IPS DF 19.7 (cell line): ENCODE data around the gene CLEC3A.
A peak's percentile ranks its signal among the peaks of the same experiment; 100 is the strongest.

Experiments used
- DNase-seq: peaks from one replicate; pipeline ENCODE4 v3.0.0-alpha.2; 2013; ENCODE audit warnings: low read depth, low spot score

CLEC3A gene, protein sequence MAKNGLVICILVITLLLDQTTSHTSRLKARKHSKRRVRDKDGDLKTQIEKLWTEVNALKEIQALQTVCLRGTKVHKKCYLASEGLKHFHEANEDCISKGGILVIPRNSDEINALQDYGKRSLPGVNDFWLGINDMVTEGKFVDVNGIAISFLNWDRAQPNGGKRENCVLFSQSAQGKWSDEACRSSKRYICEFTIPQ

DNA sequence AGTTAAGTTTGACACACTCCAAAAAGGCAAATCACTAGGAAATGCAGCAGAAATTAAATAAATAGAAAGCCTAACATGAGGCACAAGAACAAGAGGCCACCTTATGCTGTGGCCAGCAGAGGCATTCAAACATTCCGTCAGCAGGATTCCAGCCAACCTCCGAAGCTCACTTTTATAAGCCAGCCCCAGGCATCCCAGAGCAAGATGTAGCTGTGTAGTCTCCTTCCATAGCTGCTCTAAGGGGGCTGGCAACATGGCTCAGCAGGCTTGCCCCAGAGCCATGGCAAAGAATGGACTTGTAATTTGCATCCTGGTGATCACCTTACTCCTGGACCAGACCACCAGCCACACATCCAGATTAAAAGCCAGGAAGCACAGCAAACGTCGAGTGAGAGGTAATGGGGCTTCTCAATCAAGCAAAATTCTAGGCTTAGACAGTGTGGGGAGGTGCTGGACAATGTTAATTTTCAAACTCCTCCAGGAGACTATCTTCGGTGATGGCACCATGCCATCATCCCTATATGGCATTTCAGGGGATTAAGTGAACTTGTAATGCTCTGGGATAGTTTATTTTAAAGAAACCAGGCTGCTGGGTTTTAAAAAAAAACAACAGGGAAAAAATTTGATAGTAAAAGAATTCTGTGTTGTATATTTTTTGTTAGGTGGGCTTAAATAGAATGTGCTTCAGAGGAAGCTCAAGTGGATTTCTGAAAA is at the start of gene CLEC3A:
Gene CLEC3A, plus strand, starts transcription at position 202 of the 714 bp plus-strand sequence. Its CDS starts 79 bp downstream, at position 281.
- no peak for DNase-seq

DNA sequence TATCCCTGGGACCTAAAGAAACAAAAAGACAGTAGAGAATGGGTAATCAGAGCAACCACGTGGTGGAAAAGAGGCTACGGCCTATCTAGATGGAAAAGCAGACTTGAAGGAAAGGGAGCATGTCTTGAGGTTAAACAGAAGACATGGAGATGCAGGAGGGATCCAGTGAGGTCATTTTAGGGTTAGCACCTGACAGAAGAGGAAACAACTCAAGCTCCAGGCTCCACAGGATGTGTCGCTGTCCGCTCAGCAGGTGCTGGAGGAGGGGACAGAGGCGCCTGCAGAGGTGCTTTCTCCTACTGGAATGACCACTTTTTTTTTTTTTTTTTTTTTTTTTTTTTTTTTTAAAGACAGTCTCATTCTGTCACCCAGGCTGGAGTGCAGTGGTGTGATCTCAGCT is 47.5 kb upstream of the CLEC3A start:
- DNase-seq, result no peak

DNA sequence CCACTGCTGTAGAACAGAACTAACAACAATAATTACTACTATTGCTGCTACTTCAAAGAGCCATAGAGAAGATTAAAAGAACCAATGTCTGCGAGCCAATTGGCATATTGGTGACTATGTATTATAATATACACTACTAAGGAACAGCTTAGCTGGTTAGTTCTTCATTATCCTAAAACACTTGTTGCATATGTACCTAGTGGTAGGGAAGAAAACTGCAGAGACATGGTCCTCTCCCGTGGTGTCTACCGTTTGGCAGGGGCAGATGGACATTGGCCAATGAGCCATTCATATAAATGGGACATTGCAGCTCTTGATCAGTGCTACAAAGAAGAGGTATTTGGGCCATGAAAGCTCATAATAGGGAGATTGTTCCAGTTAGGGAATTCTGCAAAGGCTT is 46.4 kb upstream of the CLEC3A start:
- no peak for DNase-seq

DNA sequence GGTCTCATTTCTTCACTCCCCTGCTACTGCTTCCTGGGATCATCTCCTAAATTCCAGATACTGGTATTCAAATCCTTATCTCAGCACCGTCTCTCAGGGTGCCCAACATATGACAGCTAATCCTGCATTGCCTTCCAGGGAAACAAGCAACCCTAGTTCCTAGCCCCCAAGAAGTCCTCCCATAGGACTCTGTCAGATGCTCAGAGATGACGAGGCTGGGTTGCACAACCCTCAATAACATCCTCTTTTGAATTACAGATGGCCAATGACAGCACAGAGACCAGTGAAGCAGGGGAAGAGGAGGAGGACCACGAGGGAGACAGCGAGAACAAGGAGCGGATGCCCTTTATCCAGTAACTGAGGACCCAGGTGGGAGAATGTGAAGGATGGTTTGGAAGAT is 45.0 kb upstream of the CLEC3A start:
- DNase-seq, result no peak

DNA sequence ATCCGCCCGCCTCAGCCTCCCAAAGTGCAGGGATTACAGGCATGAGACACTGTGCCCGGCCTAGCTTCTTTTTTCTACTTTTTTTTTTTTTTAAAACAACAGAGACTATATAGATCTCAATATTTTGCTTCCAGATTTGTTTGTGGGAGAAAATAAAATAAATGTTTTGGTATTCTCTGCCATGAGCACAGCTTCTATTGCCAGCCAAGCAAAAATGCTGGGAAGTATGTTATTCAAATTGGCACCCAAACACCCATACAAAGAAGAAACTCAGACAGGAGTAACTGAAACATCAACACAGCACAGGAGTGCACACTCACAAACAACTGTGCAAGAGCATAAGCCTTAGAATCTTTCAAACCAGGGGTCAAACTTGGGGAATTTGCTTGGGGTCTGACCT is 37.2 kb upstream of the CLEC3A start:
- DNase-seq, result no peak

DNA sequence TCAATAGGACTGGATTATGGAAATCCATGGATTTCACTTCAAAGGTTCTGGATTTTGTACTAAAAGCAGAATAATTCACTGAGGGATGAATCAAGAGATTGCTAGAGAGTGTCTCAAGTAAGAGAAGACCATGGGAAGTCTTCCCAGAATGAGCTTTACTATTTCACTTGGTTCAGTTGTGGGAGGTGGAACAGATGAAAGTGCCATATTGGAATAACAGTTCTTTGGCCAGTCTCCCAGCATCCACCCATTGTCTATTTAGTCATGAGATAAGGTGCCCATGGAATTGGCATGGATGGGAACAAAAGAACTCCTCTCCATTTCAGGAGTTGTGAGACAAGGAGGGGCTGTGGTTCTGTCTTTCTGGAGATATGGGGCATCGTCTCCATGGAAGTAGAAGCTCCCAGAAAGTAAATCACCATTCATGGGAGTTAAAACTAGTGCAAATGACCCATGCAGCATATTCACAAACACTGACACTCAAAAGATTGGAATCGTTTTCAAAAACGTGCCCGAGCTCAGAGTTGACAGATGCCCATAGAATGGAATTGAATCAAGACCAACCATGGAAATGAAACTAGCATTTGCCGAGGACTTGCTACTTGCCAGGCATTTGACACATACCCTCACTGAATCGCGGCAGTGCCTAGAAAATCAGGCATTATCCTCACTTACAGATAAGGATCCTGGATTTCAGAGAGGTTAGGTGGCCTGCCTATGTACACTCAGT is 36.2 kb upstream of the CLEC3A start:
- no peak for DNase-seq

DNA sequence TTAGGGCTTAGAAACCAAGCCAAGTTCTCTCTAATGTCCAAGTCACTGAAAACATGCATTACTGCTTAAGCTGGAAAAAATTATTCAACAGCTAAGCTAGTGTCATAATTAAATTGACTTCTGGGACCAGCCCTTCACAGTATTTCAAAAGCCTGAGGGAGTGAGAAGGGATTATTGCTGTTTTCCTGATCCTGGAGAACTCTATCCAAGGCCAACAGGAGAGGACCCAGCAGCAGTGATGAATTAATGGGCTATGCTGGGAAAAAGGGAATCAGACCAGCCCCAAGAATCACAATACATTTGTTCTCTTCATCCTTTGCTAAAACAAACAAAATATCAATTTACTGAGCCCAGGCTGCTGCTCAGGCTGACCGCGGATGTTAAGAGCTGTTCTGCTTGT is 34.5 kb upstream of the CLEC3A start:
- DNase-seq, result no peak

DNA sequence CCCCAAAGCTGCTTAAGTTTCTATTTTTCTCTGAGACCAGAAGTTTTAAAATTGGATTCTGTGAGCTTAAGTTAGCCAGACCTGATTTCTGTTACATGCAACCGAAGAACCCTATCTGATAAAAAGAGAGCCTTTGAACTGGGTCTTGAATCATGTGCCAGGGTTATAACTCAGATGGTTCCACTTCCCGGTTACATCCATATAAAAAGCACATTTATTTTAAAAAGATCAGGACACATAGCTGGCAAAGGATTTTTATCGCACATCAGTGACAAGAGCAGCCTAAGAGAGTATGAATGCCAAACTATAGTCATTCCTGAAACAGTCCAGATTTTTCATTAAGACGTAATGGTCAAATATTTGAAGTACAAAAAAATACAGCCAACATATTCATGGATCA is 32.5 kb upstream of the CLEC3A start:
- no peak for DNase-seq

DNA sequence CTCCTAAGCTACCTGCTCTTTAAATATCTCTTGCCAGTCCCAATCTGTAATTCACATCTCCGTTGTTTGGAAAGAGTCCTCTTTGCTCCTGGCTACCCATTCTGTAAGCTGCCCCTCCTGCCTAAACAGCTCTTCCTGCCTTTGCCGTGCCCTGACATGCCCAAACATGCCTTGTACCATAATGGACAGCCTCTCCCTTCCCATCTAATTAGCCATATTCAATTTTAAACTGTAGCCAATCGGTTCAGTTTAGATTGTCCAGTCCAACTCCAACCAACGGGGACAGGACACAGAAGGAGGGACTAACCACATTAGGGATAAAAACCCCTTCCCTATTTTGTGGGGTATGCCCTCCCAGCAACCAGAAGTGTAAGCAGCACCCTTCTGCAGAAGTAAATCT is 30.6 kb upstream of the CLEC3A start:
- DNase-seq, result no peak

DNA sequence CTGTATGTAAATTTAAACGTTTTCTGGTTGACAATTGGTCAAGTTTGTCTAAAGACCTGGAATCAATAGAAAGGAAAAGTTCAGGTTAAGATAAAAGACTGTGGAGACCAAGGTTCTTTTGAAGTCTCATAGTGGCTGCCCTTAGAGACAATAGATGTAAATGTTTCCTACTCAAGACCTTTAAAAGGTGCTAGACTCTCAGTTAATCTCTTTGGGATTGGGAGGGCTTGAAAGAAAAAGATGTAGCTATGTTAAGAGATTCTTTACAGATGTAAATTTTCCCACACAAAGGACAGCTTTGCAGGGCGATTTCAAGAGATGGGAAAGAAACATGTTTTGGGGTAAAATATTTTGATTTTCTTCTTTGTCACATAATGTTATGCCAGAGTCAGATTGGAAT is 30.0 kb upstream of the CLEC3A start:
- DNase-seq, result peak; percentile 74

DNA sequence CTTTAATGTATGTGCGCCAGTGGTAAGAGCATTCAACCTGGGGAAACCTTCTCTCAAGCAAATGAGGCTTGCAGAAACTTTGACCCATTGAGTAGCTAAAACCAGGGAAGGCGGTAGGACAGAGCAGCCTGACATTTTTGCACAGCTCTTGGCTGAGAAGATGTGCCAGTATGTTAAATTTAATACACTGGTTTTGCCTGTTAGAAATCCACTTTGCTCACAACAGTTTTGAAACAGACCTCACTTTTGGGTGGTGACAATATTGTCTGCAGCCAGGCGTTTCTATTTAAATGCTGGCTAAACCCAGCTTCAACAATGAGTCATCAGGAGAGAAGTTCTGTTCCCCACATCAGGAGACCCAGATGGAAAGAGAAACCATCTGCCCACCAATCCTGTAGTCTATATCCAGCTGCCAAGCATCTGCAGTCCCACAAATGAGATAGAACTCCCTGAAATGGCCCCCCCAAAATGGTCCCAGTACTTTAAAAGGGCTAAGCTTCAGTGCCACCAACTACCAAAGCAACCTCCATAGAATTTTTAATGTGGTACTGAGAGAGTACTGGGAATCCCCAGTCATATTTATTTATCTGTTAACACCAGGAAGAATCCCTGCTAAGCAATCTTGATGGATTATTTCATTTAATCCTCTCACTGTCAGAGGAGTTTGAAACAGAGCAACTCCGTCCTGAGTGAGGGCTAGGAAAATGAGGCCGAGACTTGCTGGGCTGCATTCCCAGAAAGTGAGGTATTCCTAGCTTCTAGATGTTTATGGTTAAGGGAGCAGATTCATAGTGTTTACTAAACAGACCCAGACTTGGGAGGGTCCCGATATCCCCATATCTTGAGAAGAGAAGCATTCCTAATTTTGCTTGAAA is 29.0 kb upstream of the CLEC3A start:
- no peak for DNase-seq

DNA sequence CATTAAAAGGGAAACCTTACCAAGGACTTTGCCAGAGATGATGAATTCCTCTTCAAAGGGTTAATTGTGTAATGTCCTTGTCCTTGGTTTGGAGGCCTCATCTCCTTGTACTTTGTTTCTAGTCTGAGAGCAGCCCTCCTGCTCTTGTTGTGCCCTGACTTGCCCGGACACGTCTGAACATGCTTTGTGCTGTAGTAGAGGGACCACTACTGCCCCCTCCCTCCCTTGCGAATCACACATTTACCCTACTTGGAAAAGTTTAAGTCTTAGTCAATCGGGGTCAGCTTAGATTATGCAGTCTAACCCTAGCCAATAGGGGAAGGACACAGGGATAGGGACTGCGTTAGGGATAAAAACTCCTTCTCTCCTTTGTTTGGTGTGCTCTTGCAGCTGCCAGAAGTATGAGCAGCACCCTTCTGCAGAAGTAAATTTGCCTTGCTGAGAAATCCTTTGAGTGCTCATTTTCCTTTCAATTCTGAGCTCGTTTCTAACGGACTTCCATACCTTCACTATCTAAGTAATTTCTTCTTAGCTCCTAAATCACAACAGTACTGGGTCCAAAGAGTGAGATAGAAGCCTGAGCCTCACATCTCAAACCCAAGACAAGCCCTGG is 26.4 kb upstream of the CLEC3A start:
- no peak for DNase-seq

DNA sequence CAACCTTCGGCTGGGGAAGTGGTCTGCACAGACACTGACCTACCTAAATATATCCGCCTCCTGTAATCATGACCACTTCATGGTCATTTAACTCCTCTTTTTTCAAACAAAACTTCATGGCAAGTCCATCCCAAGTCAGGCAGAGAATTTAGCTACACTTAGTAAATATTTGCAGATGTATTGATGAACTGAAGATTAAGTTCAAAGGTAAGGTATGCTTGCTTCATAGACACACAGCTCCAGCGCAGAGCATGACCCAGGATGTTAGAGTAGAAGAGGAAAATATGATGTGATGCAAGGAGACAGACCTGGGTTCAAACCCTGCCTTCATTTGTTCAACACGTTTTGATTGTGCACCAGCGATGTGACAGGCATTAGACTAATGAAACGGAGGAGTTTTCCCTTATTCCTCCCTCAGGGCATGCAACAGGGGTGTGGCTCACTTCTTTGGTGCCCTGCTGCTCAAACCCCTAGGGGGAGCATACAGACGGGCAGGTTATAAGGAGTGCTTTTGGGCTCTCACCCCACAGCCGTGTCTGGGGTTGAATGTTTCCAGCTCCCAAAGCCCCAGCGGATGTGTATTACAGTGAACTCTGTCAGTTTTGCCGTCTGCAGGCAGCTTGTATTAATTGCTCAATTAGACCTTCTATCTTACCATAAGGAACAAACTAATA is 23.9 kb upstream of the CLEC3A start:
- DNase-seq, result no peak

DNA sequence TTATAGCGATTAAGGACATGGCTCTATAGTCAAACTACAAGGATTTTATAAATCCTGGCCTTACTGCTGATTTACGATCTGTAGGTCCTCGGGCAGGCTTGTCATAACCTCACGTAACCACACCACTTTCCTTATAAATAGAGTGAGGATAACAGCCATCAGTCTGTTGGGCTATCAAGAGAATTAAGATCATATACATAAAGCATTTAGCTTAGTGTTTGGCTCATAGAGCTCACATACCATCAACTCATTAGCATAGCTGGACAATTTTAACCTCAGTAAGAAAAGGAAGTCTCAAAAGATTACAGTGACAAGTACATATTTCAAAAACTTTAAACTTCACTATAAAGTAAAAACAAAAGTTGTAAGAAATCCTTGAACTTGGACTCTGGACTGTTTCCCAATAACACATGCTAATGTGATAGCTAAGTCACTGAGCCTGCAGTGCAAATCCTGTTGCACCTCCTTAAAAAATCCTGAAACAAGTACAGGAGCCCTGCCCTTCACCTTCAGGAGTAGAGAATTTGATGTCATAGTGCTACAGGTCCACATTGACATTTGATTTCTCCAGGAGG is 20.8 kb upstream of the CLEC3A start:
- no peak for DNase-seq

DNA sequence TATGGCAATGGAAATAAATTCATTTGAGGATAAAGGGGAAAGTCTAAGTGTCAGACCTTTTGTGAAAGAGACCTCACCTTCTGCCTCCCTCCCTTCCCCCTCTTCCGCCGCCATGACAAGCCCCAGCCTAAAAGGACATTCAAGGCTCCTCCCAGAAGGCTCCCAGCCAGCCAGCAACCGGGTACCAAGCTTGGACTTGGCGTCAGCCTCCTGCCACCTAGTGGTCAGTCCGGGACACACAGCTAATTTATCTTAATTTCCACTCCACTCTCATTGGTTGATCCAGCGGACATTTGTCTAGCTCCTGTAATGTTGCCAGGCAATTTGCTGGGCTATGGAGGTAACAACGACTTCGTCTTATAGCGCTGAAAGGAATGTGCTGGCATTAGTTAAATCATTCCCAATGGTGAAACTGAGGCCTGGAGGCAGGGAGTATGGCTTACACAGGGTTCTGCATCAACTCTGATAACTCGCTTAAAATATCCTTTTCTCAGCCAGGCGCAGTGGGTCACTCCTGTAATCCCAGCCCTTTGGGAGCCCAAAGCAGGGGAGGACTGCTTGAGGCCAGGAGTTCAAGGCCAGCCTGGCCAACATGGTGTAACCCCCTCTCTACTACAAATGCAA is 19.3 kb upstream of the CLEC3A start:
- peak; percentile 88 for DNase-seq

DNA sequence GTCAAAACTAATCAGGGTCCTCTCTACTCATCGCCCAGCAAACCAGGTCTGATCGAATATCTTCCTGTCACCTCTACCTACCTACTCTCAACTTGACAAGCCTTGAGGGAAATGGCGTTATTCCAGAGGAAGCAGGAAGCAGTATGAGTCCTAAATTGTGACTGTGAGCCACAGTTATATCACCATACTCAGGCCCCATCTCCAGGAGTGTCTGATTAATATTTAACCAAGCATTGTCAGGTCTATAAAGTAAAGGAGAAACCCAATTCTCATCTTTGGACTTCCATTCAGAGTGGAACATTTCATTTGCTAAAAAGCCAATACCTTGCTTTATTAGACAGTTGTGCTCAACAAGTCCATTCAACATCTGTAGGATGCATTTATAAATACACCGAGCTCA is 17.8 kb upstream of the CLEC3A start:
- DNase-seq, result no peak

DNA sequence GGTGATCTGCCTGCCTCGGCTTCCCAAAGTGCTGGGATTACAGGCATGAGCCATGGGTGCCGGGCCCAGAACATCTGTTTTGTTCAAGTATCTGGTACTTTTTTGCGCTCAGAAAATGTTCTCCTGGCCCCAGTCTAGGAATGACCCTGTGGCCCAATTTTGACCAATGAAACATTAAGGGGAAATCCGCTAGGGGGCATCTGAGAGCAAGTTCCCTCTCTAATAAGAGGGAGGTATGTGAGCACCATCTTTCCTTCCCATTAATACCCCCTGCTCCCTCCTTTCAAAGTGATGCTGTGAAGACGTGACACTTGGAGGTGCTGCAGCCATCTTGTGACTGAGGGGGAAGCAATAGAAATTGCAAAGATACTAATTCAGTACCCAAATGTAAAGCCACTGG is 16.5 kb upstream of the CLEC3A start:
- no peak for DNase-seq

DNA sequence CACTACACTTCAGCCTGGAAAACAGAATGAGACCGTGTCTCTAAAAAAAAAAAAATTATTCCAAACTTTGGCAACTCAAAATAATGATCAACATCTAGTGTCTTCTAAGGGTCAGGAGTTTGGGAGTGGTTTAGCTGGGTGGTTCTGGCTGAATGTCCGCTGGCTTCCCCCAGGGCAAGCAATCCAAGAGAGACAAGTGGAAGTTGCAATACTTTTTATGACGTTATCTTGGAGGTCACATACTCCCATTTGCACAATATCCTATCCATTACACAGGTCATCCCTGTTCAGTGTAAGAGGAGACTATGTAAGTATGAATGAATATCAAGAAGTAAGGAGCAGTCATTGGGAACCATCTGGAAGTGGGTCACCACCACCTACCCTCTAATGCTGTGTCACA is 15.2 kb upstream of the CLEC3A start:
- no peak for DNase-seq

DNA sequence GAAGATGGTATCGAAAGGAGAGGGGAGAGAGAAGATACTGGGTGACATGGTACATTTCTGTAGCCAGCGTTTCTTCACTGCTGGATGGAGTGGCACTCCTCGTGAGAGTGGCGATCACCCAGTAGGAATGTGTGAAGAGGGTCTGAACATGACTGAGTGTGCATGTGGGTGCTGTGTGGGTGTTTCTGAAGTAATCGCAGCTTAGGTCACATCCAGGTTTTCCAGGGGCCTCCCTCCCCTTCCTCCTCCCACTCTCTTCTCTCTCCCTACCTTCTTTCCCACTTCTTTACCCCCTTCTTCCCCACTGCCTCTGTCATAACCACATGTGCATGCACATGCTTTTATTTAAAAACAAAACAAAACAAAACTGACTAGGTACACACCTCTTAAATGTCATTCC is 1.8 kb downstream of the CLEC3A start:
- DNase-seq, result no peak

DNA sequence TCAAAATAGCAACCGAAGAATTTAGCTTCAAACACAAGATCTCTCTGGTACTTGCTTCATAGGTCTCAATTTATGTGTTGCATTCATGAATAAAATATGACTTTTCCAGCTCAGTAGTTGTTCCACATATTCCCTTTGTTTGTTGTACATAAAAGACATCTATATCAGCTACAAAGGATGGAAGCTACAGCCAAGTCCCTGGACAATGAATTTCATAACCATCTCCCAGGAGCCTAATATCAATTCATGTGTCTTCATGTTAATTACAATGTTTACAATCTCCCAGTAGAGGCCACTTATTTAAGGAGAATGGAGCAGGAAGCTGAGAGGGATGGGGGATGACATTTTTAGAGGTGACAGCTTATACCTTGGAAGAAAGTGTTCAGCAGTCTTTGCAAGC is 3.3 kb downstream of the CLEC3A start:
- DNase-seq, result no peak
